Fibroblast of lung (primary cell): ENCODE results near the gene SYNM. TPM values are rescaled to one million over a fixed set of nuclear protein-coding genes. Genes with fewer than 3 reads are reported as not detected.

Experiments used
- DNase-seq, 2 donors: peaks; one replicate each; pipeline versions ENCODE4 v3.0.0 to v3.0.0-alpha.2; 2010; ENCODE audit warnings: low read depth in 2 of 2
- H2AFZ ChIP-seq: 2 replicates; pipeline ENCODE4 v1.5.1; 2012; ENCODE audit warnings: low read length, control low read depth, inconsistent platforms
- H3K27ac ChIP-seq: 2 replicates; pipeline ENCODE4 v1.5.1; 2011; ENCODE audit warnings: low read length, control low read depth; ENCODE audit not compliant: insufficient read depth
- H3K27me3 ChIP-seq: 2 replicates; pipeline ENCODE4 v1.5.1; 2011; ENCODE audit warnings: mild to moderate bottlenecking, low read length; ENCODE audit not compliant: control insufficient read depth, insufficient read depth
- H3K36me3 ChIP-seq: 2 replicates; pipeline ENCODE4 v1.5.1; 2011; ENCODE audit warnings: low read length; ENCODE audit not compliant: control insufficient read depth, insufficient read depth
- H3K4me1 ChIP-seq: 2 replicates; pipeline ENCODE4 v1.5.1; 2011; ENCODE audit warnings: low read length; ENCODE audit not compliant: control insufficient read depth, insufficient read depth; ENCODE audit errors: extremely low read depth
- H3K4me2 ChIP-seq: 2 replicates; pipeline ENCODE4 v1.5.1; 2011; ENCODE audit warnings: low read length, control low read depth; ENCODE audit not compliant: insufficient read depth; ENCODE audit errors: extremely low read depth
- H3K4me3 ChIP-seq, 4 experiments: fragments of 200-600 bp in 1 of 4; sonication (generic) in 1 of 4; replicated peaks in 1 of 4; 2 replicates each; pipeline ENCODE4 v1.5.1; 2011 to 2016; ENCODE audit warnings: low read length in 4 of 4, low read depth in 3 of 4, mild to moderate bottlenecking in 3 of 4, control low read depth in 2 of 4, inconsistent platforms in 1 of 4, mixed read lengths in 1 of 4; ENCODE audit not compliant: insufficient read depth in 1 of 4; ENCODE audit errors: control extremely low read depth in 1 of 4
- H3K79me2 ChIP-seq: 2 replicates; pipeline ENCODE4 v1.5.1; 2012; ENCODE audit warnings: mild to moderate bottlenecking, low read length, inconsistent platforms; ENCODE audit not compliant: control insufficient read depth, insufficient read depth
- H3K9ac ChIP-seq: 2 replicates; pipeline ENCODE4 v1.5.1; 2011; ENCODE audit warnings: mild to moderate bottlenecking, low read length, control low read depth; ENCODE audit not compliant: insufficient read depth
- H3K9me3 ChIP-seq: 2 replicates; pipeline ENCODE4 v1.5.1; 2012; ENCODE audit warnings: low read depth, low read length; ENCODE audit not compliant: control insufficient read depth, insufficient read depth
- H4K20me1 ChIP-seq: 2 replicates; pipeline ENCODE4 v1.5.1; 2011; ENCODE audit warnings: low read length; ENCODE audit not compliant: control insufficient read depth, insufficient read depth; ENCODE audit errors: extremely low read depth
- CTCF ChIP-seq, 2 donors: IDR thresholded peaks in 1 of 2; conservative IDR thresholded peaks in 1 of 2; 1 replicate in 1 of 2; 2 replicates in 1 of 2; pipeline ENCODE4 v1.5.1; 2011 to 2012; ENCODE audit warnings: low read length in 2 of 2, control low read depth in 1 of 2, inconsistent platforms in 1 of 2, low read depth in 1 of 2, mild to moderate bottlenecking in 1 of 2
- EZH2 ChIP-seq: IDR thresholded peaks from 2 replicates; pipeline ENCODE4 v1.5.1; 2012; ENCODE audit warnings: low read length, control low read depth, mild to moderate bottlenecking; ENCODE audit errors: missing control alignments
- polyA plus RNA-seq, 2 donors: library from polyadenylated mRNA; depleted of rRNA in 1 of 2; stranded (reverse) in 1 of 2; unstranded in 1 of 2; fragments of >200 nt; gene quantifications; 2 replicates each; pipeline ENCODE4 v1.2.1, GENCODE V29; 2011 to 2012; ENCODE audit warnings: missing spikeins in 1 of 2
- total RNA-seq: library from RNA; depleted of rRNA; stranded (reverse); fragments of >200 nt; gene quantifications from 2 replicates; pipeline ENCODE4 v1.2.1, GENCODE V29; 2014

Gene SYNM
- total and polyA plus RNA-seq, 2 donors (not counting 1 experiment from before 2014, with no cell fraction given), result 1.8 to 8.6 TPM

GRCh38 chr15:99174567-99175395, 69.9 kb downstream of the SYNM start:
- H3K27ac ChIP-seq, result no peak overlapping the region
- no peak for DNase-seq
- H3K27me3 ChIP-seq, result no peaks in the 10 kb centered on the region
- H3K79me2 ChIP-seq, result no peaks in the 10 kb centered on the region
- H3K4me3 ChIP-seq, result no peak overlapping the region
- TF ChIP-seq CTCF (conservative IDR thresholded peaks at IDR 0.05 in 1 of 2, IDR thresholded peaks at IDR 0.05 in 1 of 2; ENCODE audit: low read depth in 1 of 2, low read length in 2 of 2) (no peak), EZH2 (no peak)
- no peak overlapping the region for H3K4me2 ChIP-seq
- no peak overlapping the region for H2AFZ ChIP-seq
- H4K20me1 ChIP-seq, result no peaks in the 10 kb centered on the region
- H3K4me1 ChIP-seq, result peaks cover 4% of the 10 kb centered on the region
- no peak overlapping the region for H3K9ac ChIP-seq
- H3K9me3 ChIP-seq, result no peaks in the 10 kb centered on the region
- H3K36me3 ChIP-seq, result peaks cover 3% of the 10 kb centered on the region

GRCh38 chr15:99176757-99177156, 71.9 kb downstream of the SYNM start:
- no peaks in the 10 kb centered on the region for H3K9me3 ChIP-seq
- no peak for DNase-seq
- H3K4me3 ChIP-seq, result no peak overlapping the region
- no peaks in the 10 kb centered on the region for H3K27me3 ChIP-seq
- H3K4me2 ChIP-seq, result no peak overlapping the region
- no peak overlapping the region for H3K9ac ChIP-seq
- H4K20me1 ChIP-seq, result no peaks in the 10 kb centered on the region
- no peak overlapping the region for H2AFZ ChIP-seq
- no peaks in the 10 kb centered on the region for H3K4me1 ChIP-seq
- H3K36me3 ChIP-seq, result peaks cover 3% of the 10 kb centered on the region
- H3K27ac ChIP-seq, result no peak overlapping the region
- no peak for TF ChIP-seq EZH2
- TF ChIP-seq CTCF (conservative IDR thresholded peaks at IDR 0.05 in 1 of 2, IDR thresholded peaks at IDR 0.05 in 1 of 2; ENCODE audit: low read depth in 1 of 2, low read length in 2 of 2), result no peak
- no peaks in the 10 kb centered on the region for H3K79me2 ChIP-seq

DNA sequence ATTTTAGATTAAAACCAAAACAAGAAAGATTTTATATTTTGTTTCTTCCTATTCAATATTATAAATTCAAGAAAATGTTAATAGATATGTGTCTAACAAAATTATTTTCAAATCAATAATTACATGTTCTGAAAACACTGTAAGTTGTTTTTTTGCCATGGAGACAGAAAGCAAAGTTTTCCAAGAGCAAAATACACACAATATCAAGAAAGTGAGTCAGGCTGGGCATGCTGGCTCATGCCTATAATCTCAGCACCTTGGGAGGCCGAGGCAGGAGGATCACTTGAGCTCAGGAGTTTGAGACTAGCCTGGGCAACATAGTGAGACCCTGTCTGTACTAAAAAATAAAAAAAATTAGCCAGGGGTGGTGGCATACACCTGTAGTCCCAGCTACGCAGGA, 72.8 kb downstream of the SYNM start:
- Histone ChIP-seq H4K20me1 (no peaks in the 10 kb centered on the region), H3K27me3 (no peaks in the 10 kb centered on the region), H3K27ac (no peak overlapping the region), H3K4me3 (no peak overlapping the region), H3K9ac (no peak overlapping the region), H3K4me2 (no peak overlapping the region), H2AFZ (no peak overlapping the region), H3K9me3 (no peaks in the 10 kb centered on the region), H3K4me1 (no peaks in the 10 kb centered on the region), H3K79me2 (no peaks in the 10 kb centered on the region), H3K36me3 (peaks cover 1% of the 10 kb centered on the region)
- no peak for DNase-seq
- no peak for TF ChIP-seq CTCF (conservative IDR thresholded peaks at IDR 0.05 in 1 of 2, IDR thresholded peaks at IDR 0.05 in 1 of 2; ENCODE audit: low read depth in 1 of 2, low read length in 2 of 2)
